ENCODE measurements around the gene SLC36A1.

GRCh38 chr5:151430731-151431130, 16.7 kb upstream of the SLC36A1 start:
- TF ChIP-seq POLR2A (IDR thresholded peaks at IDR 0.05) (no peak), CTCF (IDR thresholded peaks at IDR 0.05) (no peak)
